Transverse colon (tissue), 4 donors: Measurements from ENCODE around the gene DCLK3. TPM values are rescaled to one million over a fixed set of nuclear protein-coding genes. Genes with fewer than 3 reads are reported as not detected.

ENCODE experiments used
- DNase-seq: peaks from one replicate; pipeline ENCODE4 v3.0.0-alpha.2; 2019
- H3K27ac ChIP-seq, 4 donors: fragments of 200-600 bp; sonication (generic); 2 replicates each; pipeline ENCODE4 v1.5.1; 2016 to 2018; ENCODE audit warnings: inconsistent platforms in 4 of 4
- H3K27me3 ChIP-seq: fragments of 200-600 bp; sonication (generic); 2 replicates; pipeline ENCODE4 v1.5.1; 2017; ENCODE audit warnings: inconsistent platforms
- H3K36me3 ChIP-seq, 4 donors: fragments of 200-600 bp; sonication (generic); 2 replicates each; pipeline ENCODE4 v1.5.1; 2017 to 2019; ENCODE audit warnings: inconsistent platforms in 4 of 4
- H3K4me1 ChIP-seq, 4 donors: fragments of 200-600 bp; sonication (generic); 2 replicates each; pipeline ENCODE4 v1.5.1; 2017 to 2020; ENCODE audit warnings: inconsistent platforms in 4 of 4
- H3K4me3 ChIP-seq, 4 donors: fragments of 200-600 bp; sonication (generic); 1 replicate in 1 of 4; 2 replicates in 3 of 4; pipeline versions ENCODE4 v1.5.1 to v1.6.1; 2017 to 2019; ENCODE audit warnings: inconsistent platforms in 4 of 4
- H3K9me3 ChIP-seq, 2 donors: fragments of 200-600 bp; sonication (generic); 2 replicates each; pipeline ENCODE4 v1.5.1; 2017 to 2019; ENCODE audit warnings: inconsistent platforms in 2 of 2
- EP300 ChIP-seq: sonication (generic); formaldehyde crosslinking; IDR thresholded peaks from one replicate; pipeline ENCODE4 v1.6.1; 2017; ENCODE audit warnings: antibody characterized with exemption, low read depth
- POLR2A ChIP-seq: fragments of 450-650 bp; IDR thresholded peaks from one replicate; pipeline ENCODE4 v1.6.1; 2016; ENCODE audit warnings: antibody characterized with exemption, mild to moderate bottlenecking, moderate library complexity
- POLR2AphosphoS5 ChIP-seq, 3 donors: sonication (generic); formaldehyde crosslinking; IDR thresholded peaks; one replicate each; pipeline ENCODE4 v1.6.1; 2016; ENCODE audit warnings: antibody characterized with exemption in 3 of 3
- WGBS, 2 donors: methylation state at CpG; one replicate each; pipeline ENCODE4 v1.1.5; 2018; ENCODE audit warnings: low coverage in 1 of 2; 5-methylcytosine and 5-hydroxymethylcytosine counted together
- in situ Hi-C, 4 donors: fragments of 200-750 bp; cut with MboI; loops; one replicate each; pipeline versions ENCODE4 v1.15.0 to v1.15.1; 2017; ENCODE audit warnings: low sequenced_read_pairs in 3 of 4, low pct_ligation_motif_present in 1 of 4, low pct_unique_long_range_greater_than_20kb in 1 of 4
- intact Hi-C: fragments of 100-400 bp; cut with DNase I; formaldehyde crosslinking; loops from one replicate; pipeline ENCODE4 v1.15.1; 2023; ENCODE audit warnings: low total_unique reads
- total RNA-seq, 4 donors: library from RNA; depleted of rRNA; stranded (reverse); fragments of >200 nt; gene quantifications; one replicate each; pipeline ENCODE4 v1.1.0, GENCODE V29; 2016
- TF ChIP-seq, protein P1 (sequence below), 5 experiments: fragments of 200-600 bp in 3 of 5; fragments of 450-650 bp in 2 of 5; sonication (generic) in 3 of 5; IDR thresholded peaks; 1 replicate in 2 of 5; 2 replicates in 3 of 5; pipeline ENCODE4 v1.5.1; 2016 to 2017; ENCODE audit warnings: antibody characterized with exemption in 5 of 5, inconsistent platforms in 3 of 5, mild to moderate bottlenecking in 2 of 5, moderate library complexity in 1 of 5

The DCLK3 gene
- total RNA-seq, 4 donors from 2014 or later: 0.14 TPM; not detected in 3

- WGBS, 2 donors: 76 to 80% methylated on average over 2 of the region's 2 CpGs
These were observed 47.4 kb upstream of the DCLK3 start for GRCh38 chr3:36811768-36812167.

GRCh38 chr3:36804295-36805055 lies 40.1 kb upstream of the DCLK3 start:
- DNase-seq: no peak
- in situ Hi-C loops (no loop called here), intact Hi-C loops (no loop called here)
- no peak overlapping the region for H3K27ac ChIP-seq
- H3K36me3 ChIP-seq: no peaks in the 10 kb centered on the region
- no peaks in the 10 kb centered on the region for H3K4me1 ChIP-seq
- 89 to 94% methylated on average over 2 of the region's 2 CpGs for WGBS, 2 donors
- no peak for TF ChIP-seq POLR2A
- H3K27me3 ChIP-seq: no peaks in the 10 kb centered on the region
- no peaks in the 10 kb centered on the region for H3K9me3 ChIP-seq
- H3K4me3 ChIP-seq: no peak overlapping the region

More at GRCh38 chr3:36811768-36812167, 47.4 kb upstream of the DCLK3 start:
- Histone ChIP-seq H3K9me3 (no peaks in the 10 kb centered on the region), H3K27ac (no peak overlapping the region), H3K4me1 (no peaks in the 10 kb centered on the region), H3K4me3 (no peak overlapping the region), H3K36me3 (no peaks in the 10 kb centered on the region), H3K27me3 (no peaks in the 10 kb centered on the region)
- intact Hi-C loops (no loop called here), in situ Hi-C loops (no loop called here)
- TF ChIP-seq POLR2AphosphoS5 (IDR thresholded peaks at IDR 0.05) (no peak), EP300 (no peak), POLR2A (no peak)
- TF ChIP-seq, protein P1, sequence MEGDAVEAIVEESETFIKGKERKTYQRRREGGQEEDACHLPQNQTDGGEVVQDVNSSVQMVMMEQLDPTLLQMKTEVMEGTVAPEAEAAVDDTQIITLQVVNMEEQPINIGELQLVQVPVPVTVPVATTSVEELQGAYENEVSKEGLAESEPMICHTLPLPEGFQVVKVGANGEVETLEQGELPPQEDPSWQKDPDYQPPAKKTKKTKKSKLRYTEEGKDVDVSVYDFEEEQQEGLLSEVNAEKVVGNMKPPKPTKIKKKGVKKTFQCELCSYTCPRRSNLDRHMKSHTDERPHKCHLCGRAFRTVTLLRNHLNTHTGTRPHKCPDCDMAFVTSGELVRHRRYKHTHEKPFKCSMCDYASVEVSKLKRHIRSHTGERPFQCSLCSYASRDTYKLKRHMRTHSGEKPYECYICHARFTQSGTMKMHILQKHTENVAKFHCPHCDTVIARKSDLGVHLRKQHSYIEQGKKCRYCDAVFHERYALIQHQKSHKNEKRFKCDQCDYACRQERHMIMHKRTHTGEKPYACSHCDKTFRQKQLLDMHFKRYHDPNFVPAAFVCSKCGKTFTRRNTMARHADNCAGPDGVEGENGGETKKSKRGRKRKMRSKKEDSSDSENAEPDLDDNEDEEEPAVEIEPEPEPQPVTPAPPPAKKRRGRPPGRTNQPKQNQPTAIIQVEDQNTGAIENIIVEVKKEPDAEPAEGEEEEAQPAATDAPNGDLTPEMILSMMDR (IDR thresholded peaks at IDR 0.05): no peak
- no peak for DNase-seq

- no peak for DNase-seq
- WGBS, 2 donors: 93 to 97% methylated on average over 3 to 5 of the region's 5 CpGs
- Histone ChIP-seq H3K27me3 (no peaks in the 10 kb centered on the region), H3K9me3 (no peaks in the 10 kb centered on the region), H3K4me3 (no peak overlapping the region), H3K36me3 (no peaks in the 10 kb centered on the region), H3K27ac (no peak overlapping the region), H3K4me1 (no peaks in the 10 kb centered on the region)
- in situ Hi-C loops (no loop called here), intact Hi-C loops (no loop called here)
- TF ChIP-seq POLR2A (no peak), EP300 (no peak), POLR2AphosphoS5 (IDR thresholded peaks at IDR 0.05) (no peak)
- TF ChIP-seq, protein P1 (IDR thresholded peaks at IDR 0.05): no peak
These were observed 38.9 kb upstream of the DCLK3 start for GRCh38 chr3:36803091-36803791.

DNA sequence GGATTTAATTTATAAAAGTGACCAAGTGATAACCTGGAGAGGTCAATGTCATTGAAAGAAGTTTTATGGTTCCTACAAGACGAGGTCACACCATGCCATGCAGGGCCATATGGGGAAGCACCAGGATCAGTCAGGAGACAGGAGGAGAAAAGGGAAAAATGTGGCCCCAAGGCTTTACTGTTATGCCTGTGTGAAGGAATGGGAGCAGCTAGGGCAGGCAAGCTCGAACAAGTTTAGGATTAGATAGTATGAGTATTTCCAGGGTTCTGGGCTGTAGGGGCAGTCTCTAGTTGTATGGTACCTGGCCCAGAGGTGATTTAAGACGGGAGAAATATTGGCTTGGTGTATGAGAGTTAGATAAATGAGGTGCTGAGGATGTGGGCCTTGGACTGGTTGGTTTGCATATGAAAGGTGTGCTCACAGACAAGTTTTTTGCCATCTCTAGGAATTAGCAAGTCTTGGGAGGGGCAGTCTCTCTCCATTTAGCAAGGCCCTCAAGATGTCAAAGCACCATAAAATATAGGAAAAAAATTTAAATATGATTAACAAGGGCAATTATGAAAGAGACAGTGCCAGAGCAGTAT lies 36.3 kb upstream of the DCLK3 start:
- intact Hi-C loops (no loop called here), in situ Hi-C loops (no loop called here)
- Histone ChIP-seq H3K4me1 (no peaks in the 10 kb centered on the region), H3K4me3 (no peak overlapping the region), H3K36me3 (no peaks in the 10 kb centered on the region), H3K27me3 (no peaks in the 10 kb centered on the region), H3K27ac (no peak overlapping the region), H3K9me3 (no peaks in the 10 kb centered on the region)
- DNase-seq: no peak
- TF ChIP-seq EP300: no peak
- WGBS, 2 donors: 51 to 100% methylated on average over 1 to 3 of the region's 3 CpGs

- TF ChIP-seq POLR2AphosphoS5 (IDR thresholded peaks at IDR 0.05) (no peak), POLR2A (no peak), EP300 (no peak)
- TF ChIP-seq, protein P1 (IDR thresholded peaks at IDR 0.05): no peak
- Histone ChIP-seq H3K27me3 (no peaks in the 10 kb centered on the region), H3K36me3 (no peaks in the 10 kb centered on the region), H3K4me1 (no peaks in the 10 kb centered on the region), H3K9me3 (no peaks in the 10 kb centered on the region), H3K27ac (no peak overlapping the region), H3K4me3 (no peak overlapping the region)
- DNase-seq: no peak
- intact Hi-C loops (no loop called here), in situ Hi-C loops (no loop called here)
These were observed 32.5 kb upstream of the DCLK3 start for GRCh38 chr3:36796881-36797280.
